NCI-H1694 (cell line): Measurements from ENCODE around the gene SORCS3.

ENCODE experiments used
- DNase-seq: peaks from one replicate; lab custom pipeline; 2025; lab: John Stamatoyannopoulos, UW

The SORCS3 gene

GRCh38 chr10:104641187-104641936 lies at the start of gene SORCS3:
Gene SORCS3, plus strand, starts transcription at chr10:104641290.
- DNase-seq, result no peak

- no peak for DNase-seq
Observed at GRCh38 chr10:104591441-104591840, 49.6 kb upstream of the SORCS3 start.

DNA sequence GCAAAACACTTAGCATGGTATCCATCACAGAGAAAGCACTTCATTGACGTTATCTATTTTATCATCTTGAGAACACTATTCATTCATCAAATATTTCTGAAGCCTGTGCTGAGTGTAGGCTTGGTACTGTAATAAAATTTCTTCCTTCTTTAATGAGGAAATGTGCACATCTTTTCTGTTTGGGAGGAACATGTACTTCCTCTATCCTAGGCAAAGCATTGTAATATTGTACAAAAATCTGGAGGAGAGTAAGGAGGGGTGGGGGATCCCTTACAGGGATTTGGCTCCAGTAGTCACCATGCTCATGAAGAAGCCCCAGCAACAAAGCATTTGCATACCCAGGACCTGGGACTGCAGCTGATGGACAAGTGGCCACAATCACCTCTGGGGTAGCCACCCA lies 39.9 kb upstream of the SORCS3 start:
- DNase-seq, result no peak

GRCh38 chr10:104608091-104608828 lies 32.8 kb upstream of the SORCS3 start:
- no peak for DNase-seq

DNA sequence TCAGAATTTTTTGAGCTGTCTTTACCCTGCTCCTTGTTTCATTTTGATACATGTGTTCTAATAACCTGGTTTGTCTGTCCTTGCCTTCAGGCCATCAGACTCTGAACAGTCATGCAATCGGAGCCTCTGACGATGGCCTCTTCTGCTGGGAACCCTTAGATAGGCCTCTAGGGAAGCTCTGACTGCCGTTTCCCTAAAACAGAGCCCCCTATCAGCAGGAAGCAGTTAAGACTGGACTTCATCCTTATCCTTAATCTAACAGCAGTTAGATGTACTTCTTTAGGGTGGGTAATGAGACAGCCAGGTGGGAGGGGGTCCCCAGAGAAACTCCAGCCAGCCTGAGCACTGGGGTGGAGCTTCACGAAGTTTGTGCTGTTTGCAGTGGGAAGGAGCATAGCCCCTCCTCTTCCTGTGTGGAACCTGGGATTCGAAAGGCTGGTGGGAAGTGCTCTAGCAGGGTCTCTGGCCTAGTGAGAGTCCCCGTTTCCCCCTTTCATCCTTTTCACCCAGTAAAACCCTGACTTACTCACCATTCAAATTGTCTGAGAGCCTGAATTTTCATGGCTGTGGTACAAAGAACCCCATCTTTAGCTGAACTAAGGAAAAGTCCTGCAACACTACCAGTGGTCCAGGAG lies 28.4 kb upstream of the SORCS3 start:
- no peak for DNase-seq

- DNase-seq, result no peak
Observed at GRCh38 chr10:104613406-104613805, 27.7 kb upstream of the SORCS3 start.

GRCh38 chr10:104614245-104614831 lies 26.8 kb upstream of the SORCS3 start:
- no peak for DNase-seq

GRCh38 chr10:104615136-104615535 lies 26.0 kb upstream of the SORCS3 start:
- DNase-seq, result no peak

DNA sequence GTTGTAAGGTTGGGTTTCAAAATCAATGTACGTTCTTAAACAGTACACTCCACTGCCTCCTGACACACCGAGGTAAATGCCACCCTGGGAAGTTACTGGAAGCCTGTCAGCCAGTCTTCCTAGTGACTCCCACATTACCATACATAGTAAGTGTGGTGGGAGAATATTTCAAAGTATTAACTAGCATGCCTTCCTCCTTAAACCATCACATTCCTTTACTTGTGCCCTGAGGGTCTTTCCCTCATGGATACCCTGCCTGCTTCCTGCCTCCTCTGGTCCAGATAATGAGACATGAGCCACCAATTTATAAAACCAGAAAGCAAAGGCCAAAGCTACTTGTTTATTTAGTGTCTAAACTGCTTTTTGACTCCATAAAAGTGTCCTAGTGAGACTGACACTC lies 23.3 kb upstream of the SORCS3 start:
- no peak for DNase-seq

DNA sequence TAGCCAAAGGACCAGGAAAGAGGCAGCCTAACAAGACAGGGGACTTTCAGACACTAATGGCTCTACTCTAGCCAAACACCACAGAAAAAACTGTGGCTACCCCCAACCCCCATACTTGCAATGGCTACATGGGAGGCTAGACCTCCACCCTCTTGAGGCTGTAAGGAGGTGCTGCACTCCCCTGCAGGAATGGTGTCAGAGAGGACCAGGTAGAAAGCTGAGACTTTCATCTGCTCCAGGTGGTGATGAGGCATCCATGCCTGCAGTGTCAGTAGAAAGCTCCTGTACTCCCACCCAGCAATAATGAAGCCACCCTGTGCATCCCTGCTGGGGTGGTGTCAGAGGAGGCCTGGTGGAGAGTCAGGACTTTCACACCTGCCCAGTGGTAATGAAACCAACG lies 18.9 kb upstream of the SORCS3 start:
- DNase-seq, result no peak

DNA sequence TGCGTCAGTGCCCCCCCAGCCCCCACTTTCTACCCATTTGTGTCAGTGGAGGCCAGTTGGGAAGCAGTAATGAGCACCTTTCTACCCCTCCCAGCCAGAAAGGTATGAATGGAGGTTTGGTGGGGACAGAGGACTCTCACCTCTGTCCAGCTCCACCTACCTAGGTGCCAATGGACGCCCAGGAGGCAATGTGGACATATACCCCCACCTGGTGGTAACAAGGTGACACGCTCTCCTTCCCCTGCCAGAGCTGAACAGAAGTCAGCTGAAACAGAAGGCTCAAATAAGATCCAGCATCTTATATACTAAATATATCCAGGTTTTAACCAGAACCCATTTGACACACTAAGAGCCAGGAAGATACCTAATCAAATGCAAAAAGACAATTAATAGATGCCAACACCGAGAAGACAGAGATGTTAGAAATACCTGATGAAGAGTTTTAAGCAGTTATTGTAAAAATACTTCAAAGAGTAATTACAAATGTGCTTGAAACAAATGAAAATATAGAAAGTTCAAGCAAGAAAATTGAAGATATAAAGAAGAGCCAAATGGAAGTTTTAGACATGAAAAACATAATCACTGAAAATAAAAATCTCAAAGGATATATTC lies 18.4 kb upstream of the SORCS3 start:
- DNase-seq, result no peak

DNA sequence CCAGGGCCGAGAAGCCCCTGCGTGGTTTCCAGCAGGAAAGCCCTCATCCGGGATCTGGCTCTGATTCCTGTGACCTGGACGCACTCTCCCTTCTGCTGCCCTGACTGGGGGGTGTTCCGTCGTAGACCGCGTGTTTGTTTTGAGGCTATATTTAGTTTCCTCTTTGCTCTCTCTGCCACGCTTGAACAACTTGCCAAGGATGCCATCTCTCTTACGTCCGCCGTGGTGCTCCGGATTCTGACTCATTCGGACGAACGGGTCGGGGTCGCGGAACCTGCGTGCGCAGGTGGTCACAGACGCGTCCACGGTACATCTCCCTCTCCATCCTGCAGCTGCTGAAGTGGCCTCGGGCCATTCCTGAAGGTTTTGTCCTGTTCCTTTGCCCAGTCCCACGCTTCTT lies 10.4 kb upstream of the SORCS3 start:
- no peak for DNase-seq

DNA sequence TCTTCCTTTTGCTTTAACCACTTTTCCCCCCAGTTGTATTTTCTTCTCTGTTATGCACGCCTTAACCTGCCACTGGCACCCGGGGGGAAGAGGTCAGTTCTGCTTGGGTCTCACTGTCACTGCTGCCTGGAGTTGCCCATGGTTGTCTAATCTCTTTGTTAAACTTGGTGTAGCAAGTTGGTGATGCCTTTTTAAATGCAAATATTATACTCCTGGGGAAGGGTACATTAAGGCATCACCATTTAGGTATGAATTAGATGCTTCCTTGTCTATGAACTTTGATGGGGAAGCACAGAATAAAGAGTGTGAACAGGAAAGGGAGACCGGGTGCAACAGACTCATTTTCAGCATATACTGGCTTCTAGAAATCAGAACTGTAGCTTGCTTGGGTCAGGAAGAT lies 9.1 kb upstream of the SORCS3 start:
- no peak for DNase-seq

DNA sequence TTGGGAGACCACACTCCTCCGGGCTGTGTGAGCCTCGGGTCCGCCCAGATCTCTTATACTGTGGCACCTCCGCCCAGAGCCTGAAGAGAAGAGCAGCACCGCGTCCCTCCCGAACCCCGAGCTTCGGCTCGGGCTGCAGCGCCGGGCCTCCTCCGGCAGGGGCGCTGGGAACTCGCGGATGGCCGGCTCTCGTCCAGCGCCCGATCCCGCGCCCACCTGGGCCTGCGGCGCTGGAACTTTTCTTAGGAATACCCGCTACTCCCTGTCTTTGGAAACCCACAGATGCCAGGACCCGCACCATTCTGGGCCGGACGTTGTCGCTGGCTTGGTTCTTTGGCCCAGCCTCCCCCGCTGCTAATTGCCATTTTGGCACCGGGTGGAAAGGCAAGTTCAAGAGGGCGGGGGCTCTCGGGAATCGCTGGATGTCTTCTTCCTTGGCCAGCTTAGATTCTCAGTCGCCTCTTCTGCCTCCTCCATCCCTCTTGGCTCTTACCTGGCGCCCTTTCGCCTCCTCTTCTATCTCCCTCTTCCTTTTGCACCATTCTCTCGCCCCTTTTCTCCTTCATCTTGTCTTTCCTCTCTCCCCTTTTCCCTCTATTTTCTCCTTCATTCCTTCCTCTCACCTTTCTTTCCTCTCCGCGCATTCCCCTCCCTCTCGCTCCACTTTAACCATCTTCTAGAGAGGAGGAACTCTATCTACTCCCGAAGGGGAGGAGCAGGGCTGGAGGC lies 2.1 kb upstream of the SORCS3 start:
- DNase-seq, result no peak

- DNase-seq, result no peak
Observed at GRCh38 chr10:104639590-104640338, 1.3 kb upstream of the SORCS3 start.

- no peak for DNase-seq
Observed at GRCh38 chr10:104640339-104641186, 527 bp upstream of the SORCS3 start.

- DNase-seq, result no peak
Observed at GRCh38 chr10:104641937-104642657, 1.0 kb downstream of the SORCS3 start.

- DNase-seq, result no peak
Observed at GRCh38 chr10:104642658-104643302, 1.7 kb downstream of the SORCS3 start.

DNA sequence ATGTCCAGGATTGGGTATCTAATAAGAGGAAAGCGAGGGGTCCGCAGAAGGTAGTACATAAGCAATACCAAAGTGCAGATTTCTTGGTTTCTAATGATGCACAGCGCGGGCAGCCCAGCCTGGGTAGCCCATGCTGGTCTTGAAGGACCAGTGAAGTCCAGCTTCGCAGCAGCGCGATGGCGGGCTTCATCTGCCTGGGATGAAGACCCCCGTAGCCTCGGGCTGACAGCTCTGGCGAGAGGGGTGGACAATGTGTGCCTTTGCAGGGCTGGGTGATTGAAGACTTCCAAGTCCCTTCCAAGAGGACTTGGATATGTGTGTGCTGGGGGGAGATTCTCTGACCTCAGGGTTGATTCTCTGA lies 2.2 kb downstream of the SORCS3 start:
- DNase-seq, result no peak
